ENCODE measurements around the gene CNN3.

The CNN3 gene

GRCh38 chr1:94937820-94938219 lies 10.9 kb upstream of the CNN3 start:
- TF ChIP-seq CTCF (conservative IDR thresholded peaks at IDR 0.05; ENCODE audit: low read depth, low read length), result no peak

GRCh38 chr1:94936861-94937620 lies 10.1 kb upstream of the CNN3 start:
- DNase-seq (ENCODE audit: low read depth), result no peak
- no peak for TF ChIP-seq CTCF (conservative IDR thresholded peaks at IDR 0.05; ENCODE audit: low read depth, low read length)
- no peak overlapping the region for H3K4me3 ChIP-seq (ENCODE audit: low read length)

More at GRCh38 chr1:94937820-94938219, 10.9 kb upstream of the CNN3 start:
- H3K4me3 ChIP-seq (ENCODE audit: low read length), result no peak overlapping the region
- no peak for DNase-seq (ENCODE audit: low read depth)

GRCh38 chr1:94935476-94935875 lies 8.6 kb upstream of the CNN3 start:
- no peak for TF ChIP-seq CTCF (conservative IDR thresholded peaks at IDR 0.05; ENCODE audit: low read depth, low read length)
- DNase-seq (ENCODE audit: low read depth), result no peak

GRCh38 chr1:94935034-94935433 lies 8.1 kb upstream of the CNN3 start:
- DNase-seq (ENCODE audit: low read depth), result no peak
- no peak overlapping the region for H3K4me3 ChIP-seq (ENCODE audit: low read length)
- no peak for TF ChIP-seq CTCF (conservative IDR thresholded peaks at IDR 0.05; ENCODE audit: low read depth, low read length)

More at GRCh38 chr1:94935476-94935875, 8.6 kb upstream of the CNN3 start:
- no peak overlapping the region for H3K4me3 ChIP-seq (ENCODE audit: low read length)

GRCh38 chr1:94934551-94934950 lies 7.6 kb upstream of the CNN3 start:
- no peak for DNase-seq (ENCODE audit: low read depth)
- H3K4me3 ChIP-seq (ENCODE audit: low read length), result no peak overlapping the region
- TF ChIP-seq CTCF (conservative IDR thresholded peaks at IDR 0.05; ENCODE audit: low read depth, low read length), result no peak

GRCh38 chr1:94931254-94931841 lies 4.4 kb upstream of the CNN3 start:
- no peak overlapping the region for H3K4me3 ChIP-seq (ENCODE audit: low read length)
- DNase-seq (ENCODE audit: low read depth), result no peak
- TF ChIP-seq CTCF (conservative IDR thresholded peaks at IDR 0.05; ENCODE audit: low read depth, low read length), result no peak

Data from retinal pigment epithelial cell (primary cell).